Left ventricle myocardium inferior (tissue), 1 donor: ENCODE data around the gene NDUFS7. TPM values are rescaled to one million over a fixed set of nuclear protein-coding genes. Genes with fewer than 3 reads are reported as not detected.

ENCODE experiments used
- DNase-seq: peaks from one replicate; pipeline ENCODE4 v3.0.0-alpha.2; 2020
- H3K27ac ChIP-seq: fragments of 200-600 bp; replicated peaks from 2 replicates; pipeline ENCODE4 v1.8.0; 2021
- H3K27me3 ChIP-seq: fragments of 200-600 bp; 2 replicates; pipeline ENCODE4 v1.8.0; 2021; ENCODE audit warnings: low read depth
- H3K36me3 ChIP-seq: fragments of 200-600 bp; 2 replicates; pipeline ENCODE4 v1.8.0; 2021
- H3K4me1 ChIP-seq: fragments of 200-600 bp; 2 replicates; pipeline ENCODE4 v1.8.0; 2021
- H3K4me3 ChIP-seq: fragments of 200-600 bp; 2 replicates; pipeline ENCODE4 v1.8.0; 2021; ENCODE audit warnings: mild to moderate bottlenecking, moderate library complexity
- H3K9me3 ChIP-seq: fragments of 200-600 bp; replicated peaks from 2 replicates; pipeline ENCODE4 v1.8.0; 2021
- CTCF ChIP-seq: fragments of 200-600 bp; IDR thresholded peaks from 2 replicates; pipeline ENCODE4 v1.8.0; 2021; ENCODE audit warnings: antibody characterized with exemption, mild to moderate bottlenecking, borderline replicate concordance
- intact Hi-C: fragments of 100-400 bp; cut with micrococcal nuclease; formaldehyde crosslinking; loops from one replicate; pipeline ENCODE4 v1.11.0; 2022
- total RNA-seq: library from RNA; stranded (reverse); fragmentation: NEBNext Ultra II Directional; extraction: Animal tissue kit (Norgen Biotek cat#: 25700); gene quantifications from one replicate; pipeline ENCODE4 v1.2.1, GENCODE V29; 2021
- donor health status: DM: no; HTN: yes; CAD: no; lungs with severe emphysema.

NDUFS7 gene
- total RNA-seq, 1 donor from 2014 or later: 380 TPM

GRCh38 chr19:1428738-1429391 is 45.2 kb downstream of the NDUFS7 start:
- peaks cover 40% of the 10 kb centered on the region for H3K4me1 ChIP-seq

GRCh38 chr19:1429750-1430149 is 46.0 kb downstream of the NDUFS7 start:
- peaks cover 40% of the 10 kb centered on the region for H3K4me1 ChIP-seq
- H3K9me3 ChIP-seq: no peaks in the 10 kb centered on the region
- H3K36me3 ChIP-seq: peaks cover 91% of the 10 kb centered on the region
- TF ChIP-seq CTCF: no peak
- no peak overlapping the region for H3K4me3 ChIP-seq
- intact Hi-C loops: no loop called here
- H3K27ac ChIP-seq: peak overlapping the region; percentile 84
- H3K27me3 ChIP-seq: no peaks in the 10 kb centered on the region
- peak; percentile 65 for DNase-seq

More at GRCh38 chr19:1428738-1429391, 45.2 kb downstream of the NDUFS7 start:
- DNase-seq: no peak
- H3K36me3 ChIP-seq: peaks cover 88% of the 10 kb centered on the region
- intact Hi-C loops: no loop called here
- peak overlapping the region; percentile 84 for H3K27ac ChIP-seq
- no peak overlapping the region for H3K4me3 ChIP-seq
- no peak for TF ChIP-seq CTCF
- H3K9me3 ChIP-seq: no peaks in the 10 kb centered on the region
- no peaks in the 10 kb centered on the region for H3K27me3 ChIP-seq

- TF ChIP-seq CTCF: no peak
- H3K4me1 ChIP-seq: peaks cover 40% of the 10 kb centered on the region
- peaks cover 91% of the 10 kb centered on the region for H3K36me3 ChIP-seq
- no peak overlapping the region for H3K4me3 ChIP-seq
- H3K9me3 ChIP-seq: no peaks in the 10 kb centered on the region
- H3K27ac ChIP-seq: peak overlapping the region; percentile 84
- intact Hi-C loops: no loop called here
- H3K27me3 ChIP-seq: no peaks in the 10 kb centered on the region
- DNase-seq: no peak
These were observed 46.5 kb downstream of the NDUFS7 start for GRCh38 chr19:1430246-1430645.

GRCh38 chr19:1431759-1432506 is 48.2 kb downstream of the NDUFS7 start:
- peaks cover 88% of the 10 kb centered on the region for H3K36me3 ChIP-seq
- H3K27me3 ChIP-seq: no peaks in the 10 kb centered on the region
- no peak for DNase-seq
- no peaks in the 10 kb centered on the region for H3K9me3 ChIP-seq
- H3K27ac ChIP-seq: no peak overlapping the region
- TF ChIP-seq CTCF: no peak
- intact Hi-C loops: no loop called here
- no peak overlapping the region for H3K4me3 ChIP-seq
- H3K4me1 ChIP-seq: peaks cover 31% of the 10 kb centered on the region

- no peaks in the 10 kb centered on the region for H3K27me3 ChIP-seq
- H3K36me3 ChIP-seq: peaks cover 82% of the 10 kb centered on the region
- TF ChIP-seq CTCF: no peak
- no peaks in the 10 kb centered on the region for H3K9me3 ChIP-seq
- intact Hi-C loops: no loop called here
- H3K4me1 ChIP-seq: peaks cover 26% of the 10 kb centered on the region
- H3K4me3 ChIP-seq: no peak overlapping the region
- no peak overlapping the region for H3K27ac ChIP-seq
- DNase-seq: no peak
These were observed 48.8 kb downstream of the NDUFS7 start for GRCh38 chr19:1432507-1432887.
